Choroid plexus epithelial cell (primary cell): ENCODE measurements around the gene ETDC.
A peak's percentile ranks its signal among the peaks of the same experiment; 100 is the strongest.

Source experiments
- DNase-seq: peaks from one replicate; pipeline ENCODE4 v3.0.0-alpha.2; 2010; ENCODE audit warnings: low read depth
- H3K4me3 ChIP-seq: 2 replicates; pipeline ENCODE4 v1.5.1; 2011; ENCODE audit warnings: low read depth, mild to moderate bottlenecking, control low read depth, low read length, moderate library complexity
- TF ChIP-seq, protein P1 (sequence below): conservative IDR thresholded peaks from 2 replicates; pipeline ENCODE4 v1.5.1; 2011; ENCODE audit warnings: low read depth, mild to moderate bottlenecking, control low read depth, inconsistent platforms, low read length, moderate library complexity

The ETDC gene

GRCh38 chrX:135327299-135327698 lies 18.0 kb downstream of the ETDC start:
- H3K4me3 ChIP-seq = no peak overlapping the region
- DNase-seq = peak; percentile 84
- TF ChIP-seq, protein P1, sequence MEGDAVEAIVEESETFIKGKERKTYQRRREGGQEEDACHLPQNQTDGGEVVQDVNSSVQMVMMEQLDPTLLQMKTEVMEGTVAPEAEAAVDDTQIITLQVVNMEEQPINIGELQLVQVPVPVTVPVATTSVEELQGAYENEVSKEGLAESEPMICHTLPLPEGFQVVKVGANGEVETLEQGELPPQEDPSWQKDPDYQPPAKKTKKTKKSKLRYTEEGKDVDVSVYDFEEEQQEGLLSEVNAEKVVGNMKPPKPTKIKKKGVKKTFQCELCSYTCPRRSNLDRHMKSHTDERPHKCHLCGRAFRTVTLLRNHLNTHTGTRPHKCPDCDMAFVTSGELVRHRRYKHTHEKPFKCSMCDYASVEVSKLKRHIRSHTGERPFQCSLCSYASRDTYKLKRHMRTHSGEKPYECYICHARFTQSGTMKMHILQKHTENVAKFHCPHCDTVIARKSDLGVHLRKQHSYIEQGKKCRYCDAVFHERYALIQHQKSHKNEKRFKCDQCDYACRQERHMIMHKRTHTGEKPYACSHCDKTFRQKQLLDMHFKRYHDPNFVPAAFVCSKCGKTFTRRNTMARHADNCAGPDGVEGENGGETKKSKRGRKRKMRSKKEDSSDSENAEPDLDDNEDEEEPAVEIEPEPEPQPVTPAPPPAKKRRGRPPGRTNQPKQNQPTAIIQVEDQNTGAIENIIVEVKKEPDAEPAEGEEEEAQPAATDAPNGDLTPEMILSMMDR = no peak

GRCh38 chrX:135328421-135329005 lies 19.2 kb downstream of the ETDC start:
- DNase-seq = peak; percentile 15
- TF ChIP-seq, protein P1 = no peak
- no peak overlapping the region for H3K4me3 ChIP-seq

- TF ChIP-seq, protein P1 = no peak
- no peak overlapping the region for H3K4me3 ChIP-seq
- peak; percentile 28 for DNase-seq
These were observed 21.4 kb downstream of the ETDC start for GRCh38 chrX:135330706-135331105.

DNA sequence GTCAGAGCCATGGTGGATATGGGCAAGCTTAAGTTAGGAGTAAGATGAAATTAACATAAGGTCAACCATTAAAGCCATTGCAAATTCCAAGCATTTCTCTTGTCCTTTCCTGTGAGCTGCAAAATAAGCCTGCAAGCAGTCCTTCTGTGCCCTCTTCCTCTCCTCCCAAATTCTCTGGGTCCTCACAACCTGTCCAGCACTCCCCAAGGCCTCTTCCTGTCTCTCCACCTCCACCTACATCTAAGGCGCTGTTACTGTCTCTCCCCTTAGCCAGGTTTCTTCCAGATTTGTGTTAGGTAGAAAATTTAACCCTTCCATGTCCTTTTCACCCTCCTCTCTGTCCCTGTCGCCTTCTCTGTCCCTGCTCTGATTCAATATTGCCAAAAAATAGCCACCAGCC lies 22.2 kb downstream of the ETDC start:
- DNase-seq = no peak
- TF ChIP-seq, protein P1 = no peak

DNA sequence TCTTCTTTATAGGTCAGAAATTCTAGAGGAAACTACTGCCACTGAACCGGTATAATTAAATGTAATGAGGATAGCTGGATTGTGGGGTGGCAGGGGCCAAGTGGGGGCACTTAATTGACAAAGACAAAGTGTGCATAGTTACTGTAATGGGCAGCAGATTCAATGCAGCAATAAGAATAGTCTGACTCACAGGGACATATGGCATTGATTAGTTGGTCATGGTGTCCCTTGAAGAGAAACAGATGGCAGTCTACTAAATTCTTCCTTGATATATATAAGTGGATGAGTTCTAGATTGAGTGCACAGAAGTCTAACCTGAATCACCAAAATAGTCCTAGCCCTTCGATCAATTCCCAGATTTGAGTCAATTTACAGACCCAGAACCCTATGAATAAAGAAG lies 31.6 kb downstream of the ETDC start:
- no peak overlapping the region for H3K4me3 ChIP-seq
- no peak for DNase-seq
- TF ChIP-seq, protein P1 = no peak

More for the DNA sequence above, 22.2 kb downstream of the ETDC start:
- no peak overlapping the region for H3K4me3 ChIP-seq

DNA sequence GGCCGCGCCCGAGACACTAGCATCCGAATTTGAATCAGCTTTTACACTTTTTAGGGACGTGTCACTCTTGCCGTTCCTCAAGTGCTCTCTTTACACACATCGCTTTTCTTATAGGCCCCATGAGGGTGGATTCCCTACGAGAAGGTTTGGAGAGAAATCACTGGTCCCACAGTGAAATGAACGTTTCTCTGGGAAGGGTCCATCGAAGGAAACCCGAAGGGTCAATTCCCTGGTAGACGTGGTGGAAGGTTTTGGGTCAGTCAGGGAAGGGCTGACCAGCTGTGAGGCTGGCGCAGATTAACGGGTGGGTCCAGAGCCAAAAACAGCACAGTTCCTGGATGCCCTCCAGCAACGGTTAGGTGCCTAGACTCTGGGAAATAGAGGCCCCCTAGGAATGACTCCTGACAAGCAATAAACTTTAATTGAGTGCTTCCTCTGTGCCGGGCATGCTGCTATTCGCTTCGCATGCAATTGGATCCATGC lies 35.9 kb downstream of the ETDC start:
- TF ChIP-seq, protein P1 = no peak
- H3K4me3 ChIP-seq = peak overlapping the region; percentile 77
- peak; percentile 52 for DNase-seq

DNA sequence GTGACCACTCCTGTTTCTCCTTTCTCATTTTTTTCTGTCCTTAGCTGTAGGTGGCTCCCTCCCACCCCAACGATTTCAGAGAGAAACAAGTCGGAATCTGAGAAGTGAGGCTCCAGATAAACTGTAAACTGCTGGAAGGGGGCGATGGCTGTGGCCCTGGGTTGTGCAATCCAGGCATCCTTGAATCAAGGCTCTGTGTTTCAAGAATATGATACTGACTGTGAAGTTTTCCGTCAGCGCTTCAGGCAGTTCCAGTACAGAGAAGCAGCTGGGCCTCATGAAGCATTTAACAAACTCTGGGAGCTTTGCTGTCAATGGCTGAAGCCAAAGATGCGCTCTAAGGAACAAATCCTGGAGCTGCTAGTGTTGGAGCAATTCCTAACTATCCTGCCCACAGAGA lies 37.7 kb downstream of the ETDC start:
- TF ChIP-seq, protein P1 = no peak
- peak; percentile 18 for DNase-seq
- H3K4me3 ChIP-seq = no peak overlapping the region
